Measurements from ENCODE around the gene ARID3A.
"Not testable (repeated sequence)": the region's sequence is repeated elsewhere in the genome, so short reads cannot be mapped to it uniquely, and the experiment has no call there.

DNA sequence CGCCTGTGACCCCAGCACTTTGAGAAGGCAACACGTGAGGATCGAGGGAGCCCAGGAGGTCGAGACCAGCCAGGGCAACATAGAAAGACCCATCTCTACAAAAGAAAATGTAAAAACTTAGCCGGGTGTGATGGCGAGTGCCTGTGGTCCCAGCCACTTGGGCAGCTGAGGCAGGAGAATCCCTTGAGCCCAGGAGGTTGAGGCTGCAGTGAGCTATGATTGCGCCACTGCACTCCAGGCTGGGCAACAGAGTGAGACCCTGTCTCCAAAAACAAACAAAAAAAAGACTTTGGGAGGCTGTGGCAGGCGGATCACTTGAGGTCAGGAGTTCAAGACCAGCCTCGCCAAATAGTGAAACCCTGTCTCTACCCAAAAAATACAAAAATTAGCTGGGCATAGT, 31.7 kb downstream of the ARID3A start:
- not testable (repeated sequence) for TF ChIP-seq HDAC2 (IDR thresholded peaks at IDR 0.05; ENCODE audit: borderline replicate concordance in 1 of 2, low read depth in 2 of 2, low read length in 2 of 2); NRF1 (IDR thresholded peaks at IDR 0.05; ENCODE audit: low read depth, low read length); POLR2AphosphoS5 (IDR thresholded peaks at IDR 0.05; ENCODE audit: low read depth, low read length)
- TF ChIP-seq, protein P1, sequence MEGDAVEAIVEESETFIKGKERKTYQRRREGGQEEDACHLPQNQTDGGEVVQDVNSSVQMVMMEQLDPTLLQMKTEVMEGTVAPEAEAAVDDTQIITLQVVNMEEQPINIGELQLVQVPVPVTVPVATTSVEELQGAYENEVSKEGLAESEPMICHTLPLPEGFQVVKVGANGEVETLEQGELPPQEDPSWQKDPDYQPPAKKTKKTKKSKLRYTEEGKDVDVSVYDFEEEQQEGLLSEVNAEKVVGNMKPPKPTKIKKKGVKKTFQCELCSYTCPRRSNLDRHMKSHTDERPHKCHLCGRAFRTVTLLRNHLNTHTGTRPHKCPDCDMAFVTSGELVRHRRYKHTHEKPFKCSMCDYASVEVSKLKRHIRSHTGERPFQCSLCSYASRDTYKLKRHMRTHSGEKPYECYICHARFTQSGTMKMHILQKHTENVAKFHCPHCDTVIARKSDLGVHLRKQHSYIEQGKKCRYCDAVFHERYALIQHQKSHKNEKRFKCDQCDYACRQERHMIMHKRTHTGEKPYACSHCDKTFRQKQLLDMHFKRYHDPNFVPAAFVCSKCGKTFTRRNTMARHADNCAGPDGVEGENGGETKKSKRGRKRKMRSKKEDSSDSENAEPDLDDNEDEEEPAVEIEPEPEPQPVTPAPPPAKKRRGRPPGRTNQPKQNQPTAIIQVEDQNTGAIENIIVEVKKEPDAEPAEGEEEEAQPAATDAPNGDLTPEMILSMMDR (IDR thresholded peaks at IDR 0.05; ENCODE audit: control extremely low read depth in 1 of 3, insufficient read depth in 1 of 3, low read depth in 1 of 3, low read length in 3 of 3) = not testable (repeated sequence)
